Right ventricle myocardium superior (tissue), 1 donor: ENCODE results near the gene AGFG1. TPM values are rescaled to one million over a fixed set of nuclear protein-coding genes. Genes with fewer than 3 reads are reported as not detected.
"Not testable (repeated sequence)": the region's sequence is repeated elsewhere in the genome, so short reads cannot be mapped to it uniquely, and the experiment has no call there.

Experiments
- ATAC-seq: fragments of 200-7000 bp; cut with Tn5 transposase; one replicate; pipeline ENCODE4 v1.9.1; 2020; ENCODE audit warnings: mild to moderate bottlenecking; ENCODE audit not compliant: poor library complexity
- DNase-seq: peaks from one replicate; pipeline ENCODE4 v3.0.0-alpha.2; 2020
- intact Hi-C: fragments of 100-400 bp; cut with DNase I; formaldehyde crosslinking; loops from one replicate; pipeline ENCODE4 v1.11.2; 2022
- total RNA-seq: library from RNA; stranded (reverse); fragmentation: NEBNext Ultra II Directional; extraction: Animal tissue kit (Norgen Biotek cat#: 25700); gene quantifications from one replicate; pipeline ENCODE4 v1.2.1, GENCODE V29; 2021
- donor health status: DM: no; HTN: yes; CAD: no; lungs with severe emphysema.

Gene AGFG1
- total RNA-seq, 1 donor from 2014 or later = 55.7 TPM

GRCh38 chr2:227518278-227518865, 46.4 kb downstream of the AGFG1 start:
- intact Hi-C loops, DNase-seq: not testable (repeated sequence)
- ATAC-seq = peak; percentile 21

DNA sequence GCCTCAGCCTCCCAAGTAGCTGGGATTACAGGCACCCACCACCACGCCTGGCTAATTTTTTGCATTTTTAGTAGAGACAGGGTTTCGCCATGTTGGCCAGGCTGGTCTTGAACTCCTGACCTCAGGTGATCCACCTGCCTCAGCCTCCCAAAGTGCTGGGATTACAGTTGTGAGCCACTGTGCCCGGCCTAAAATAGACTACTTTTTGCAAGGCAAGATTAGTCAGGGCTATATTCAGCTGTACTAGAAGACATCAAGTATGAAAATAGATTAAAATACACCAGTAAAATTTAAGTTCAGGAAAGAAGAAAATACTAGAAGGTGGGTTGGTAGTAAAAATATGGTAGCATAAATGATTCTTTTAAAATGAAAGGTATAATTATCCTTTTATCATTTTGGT, 49.2 kb downstream of the AGFG1 start:
- intact Hi-C loops, ATAC-seq, DNase-seq: not testable (repeated sequence)

DNA sequence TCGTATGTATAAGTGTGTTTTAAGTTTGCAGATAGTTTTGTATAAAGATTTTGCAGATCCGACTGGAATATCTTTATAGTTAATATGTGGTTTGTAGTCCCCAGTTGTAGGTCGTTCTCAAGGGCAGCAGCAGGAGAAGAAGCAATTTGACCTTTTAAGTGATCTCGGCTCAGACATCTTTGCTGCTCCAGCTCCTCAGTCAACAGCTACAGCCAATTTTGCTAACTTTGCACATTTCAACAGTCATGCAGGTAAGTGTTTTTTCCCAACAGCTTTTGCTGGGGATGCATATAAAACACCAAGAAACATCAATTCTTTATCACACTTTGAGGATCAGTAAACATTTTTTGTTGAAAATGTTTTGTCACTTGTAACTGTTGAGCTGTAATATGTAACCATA, 52.7 kb downstream of the AGFG1 start:
- DNase-seq = no peak
- intact Hi-C loops = no loop called here
- ATAC-seq = no peak

DNA sequence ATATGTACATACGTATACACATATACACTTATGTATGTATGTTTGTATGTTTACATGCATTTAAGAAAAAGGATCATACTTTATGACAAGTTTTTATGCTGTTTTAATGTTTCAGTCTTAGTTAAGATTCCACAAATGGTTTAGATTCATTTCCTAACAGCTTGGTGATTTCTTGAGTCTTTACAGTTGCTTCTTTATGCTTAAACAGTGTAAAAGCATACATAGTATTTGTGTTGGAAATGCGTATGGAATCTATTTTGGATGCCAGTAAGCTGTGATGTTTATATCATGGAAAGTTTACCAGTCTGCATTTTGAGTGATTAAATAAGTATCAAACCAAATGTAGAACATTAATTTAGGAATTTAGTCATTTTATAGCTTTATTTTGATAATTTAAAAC, 55.4 kb downstream of the AGFG1 start:
- ATAC-seq (no peak), DNase-seq (no peak)
- intact Hi-C loops = no loop called here

DNA sequence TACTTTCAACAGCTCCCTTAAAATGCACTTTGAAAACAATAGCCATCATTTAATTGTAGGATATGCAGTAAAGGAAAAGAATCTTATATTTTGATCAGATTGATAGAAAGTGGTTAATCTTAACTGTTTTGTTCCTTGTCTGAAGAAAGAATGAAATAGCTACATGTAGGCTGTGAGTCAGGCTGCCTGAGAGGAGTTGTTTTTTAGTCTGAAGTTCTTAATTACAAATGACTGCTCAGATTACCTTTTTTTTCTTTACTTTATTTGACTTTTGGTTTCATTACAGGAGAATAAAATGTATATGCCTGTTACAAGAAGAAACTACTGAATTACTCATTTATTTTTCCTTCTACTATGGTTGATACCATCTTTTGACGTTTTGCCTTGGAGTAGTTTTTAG, 56.8 kb downstream of the AGFG1 start:
- no peak for ATAC-seq
- intact Hi-C loops = no loop called here
- DNase-seq = no peak

DNA sequence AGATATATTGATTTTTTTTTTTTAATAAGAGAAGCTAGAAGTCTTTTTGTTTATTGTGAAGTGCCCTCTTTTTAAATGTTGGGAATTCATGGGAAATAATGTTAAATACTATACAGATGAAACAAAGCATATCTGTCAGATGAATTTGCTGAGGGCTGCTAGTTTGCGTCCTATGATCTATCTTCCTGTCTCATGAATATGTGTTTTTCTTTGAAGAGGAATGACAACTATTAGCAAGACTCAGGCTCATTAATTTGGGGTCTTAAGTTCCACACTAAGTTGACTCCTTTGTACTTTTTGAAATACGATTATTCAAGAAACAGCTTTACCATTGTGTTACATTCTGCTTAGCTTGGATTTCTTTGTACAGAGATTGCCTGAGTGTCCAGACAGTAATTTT, 57.9 kb downstream of the AGFG1 start:
- no peak for ATAC-seq

GRCh38 chr2:227534714-227535113, 62.8 kb downstream of the AGFG1 start:
- ATAC-seq = no peak
- intact Hi-C loops = no loop called here

More for the DNA sequence above, 57.9 kb downstream of the AGFG1 start:
- no peak for DNase-seq
- intact Hi-C loops = no loop called here

DNA sequence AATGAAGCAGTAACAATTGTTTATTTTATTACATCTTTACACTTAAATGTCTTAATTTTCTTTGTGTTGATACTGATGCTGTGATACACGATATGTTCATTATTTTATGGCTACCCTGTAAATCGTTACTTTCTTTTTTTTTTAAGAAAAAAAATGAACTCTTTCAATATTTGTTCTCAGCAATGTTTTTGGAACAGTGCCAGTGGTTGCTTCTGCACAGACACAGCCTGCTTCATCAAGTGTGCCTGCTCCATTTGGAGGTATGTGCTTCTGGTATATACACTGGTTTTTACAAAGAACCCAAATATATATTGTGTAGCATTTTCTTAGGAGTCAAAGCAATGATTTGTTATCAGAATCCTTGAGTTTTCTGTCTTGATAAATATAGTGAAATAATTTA, 64.5 kb downstream of the AGFG1 start:
- DNase-seq (no peak), ATAC-seq (no peak)
- intact Hi-C loops = no loop called here

More at GRCh38 chr2:227534714-227535113, 62.8 kb downstream of the AGFG1 start:
- no peak for DNase-seq

DNA sequence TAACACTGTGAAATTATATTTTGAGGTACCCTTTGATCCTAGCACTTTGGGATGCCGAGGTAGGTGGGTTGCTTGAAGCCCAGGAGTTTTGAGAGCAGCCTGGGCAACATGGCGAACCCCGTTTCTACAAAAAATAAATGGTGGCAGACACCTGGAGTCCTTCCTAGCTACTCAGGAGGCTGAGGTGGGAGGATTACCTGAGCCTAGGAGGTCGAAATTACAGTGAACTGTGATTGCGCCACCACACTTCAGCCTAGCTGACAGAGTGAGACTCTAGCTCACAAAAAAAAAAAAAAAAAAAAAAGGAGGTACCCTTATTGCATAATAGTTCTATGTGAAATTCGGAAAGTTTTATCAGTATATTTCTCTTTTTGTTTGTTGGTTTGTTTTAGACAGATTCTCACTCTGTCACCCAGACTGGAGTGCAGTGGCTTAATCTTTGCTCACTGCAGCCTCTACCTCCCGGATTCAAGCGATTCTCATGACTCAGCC, 67.6 kb downstream of the AGFG1 start:
- ATAC-seq = no peak
- intact Hi-C loops = no loop called here
- DNase-seq = no peak

DNA sequence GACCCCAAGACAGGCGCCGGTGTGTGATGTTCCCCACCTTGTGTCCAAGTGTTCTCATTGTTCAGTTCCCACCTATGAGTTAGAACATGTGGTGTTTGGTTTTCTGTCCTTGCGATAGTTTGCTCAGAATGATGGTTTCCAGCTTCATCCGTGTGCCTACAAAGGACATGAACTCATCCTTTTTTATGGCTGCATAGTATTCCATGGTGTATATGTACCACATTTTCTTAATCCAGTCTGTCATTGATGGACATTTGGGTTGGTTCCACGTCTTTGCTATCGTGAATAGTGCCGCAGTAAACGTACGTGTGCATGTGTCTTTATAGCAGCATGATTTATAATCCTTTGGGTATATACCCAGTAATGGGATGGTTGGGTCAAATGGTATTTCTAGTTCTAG, 68.4 kb downstream of the AGFG1 start:
- ATAC-seq, DNase-seq, intact Hi-C loops: not testable (repeated sequence)

GRCh38 chr2:227545990-227546389, 74.0 kb downstream of the AGFG1 start:
- DNase-seq = no peak
- intact Hi-C loops = no loop called here
- ATAC-seq = no peak

- ATAC-seq = no peak
- intact Hi-C loops = no loop called here
- DNase-seq = no peak
Observed at GRCh38 chr2:227551836-227552235, 79.9 kb downstream of the AGFG1 start.

DNA sequence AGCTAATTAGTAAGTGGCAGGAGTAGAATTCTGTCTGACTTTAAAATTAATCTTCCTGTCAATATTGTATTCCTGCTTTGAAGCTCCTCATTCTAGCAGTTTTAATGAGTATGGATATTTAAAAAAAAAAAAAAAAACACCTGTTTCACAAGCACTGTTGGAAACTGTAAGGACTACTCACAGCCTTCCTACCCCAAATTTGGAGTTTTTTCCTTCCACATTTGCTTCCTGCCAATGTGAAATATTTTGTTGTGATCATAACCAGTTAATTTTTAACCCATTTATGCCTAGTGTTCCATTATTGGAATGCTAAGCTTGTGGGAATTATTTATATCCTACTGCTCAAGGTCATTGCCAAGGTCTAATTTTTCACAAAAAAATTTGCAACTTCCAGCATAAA, 90.6 kb downstream of the AGFG1 start:
- no peak for ATAC-seq
- DNase-seq = no peak
- intact Hi-C loops = no loop called here

DNA sequence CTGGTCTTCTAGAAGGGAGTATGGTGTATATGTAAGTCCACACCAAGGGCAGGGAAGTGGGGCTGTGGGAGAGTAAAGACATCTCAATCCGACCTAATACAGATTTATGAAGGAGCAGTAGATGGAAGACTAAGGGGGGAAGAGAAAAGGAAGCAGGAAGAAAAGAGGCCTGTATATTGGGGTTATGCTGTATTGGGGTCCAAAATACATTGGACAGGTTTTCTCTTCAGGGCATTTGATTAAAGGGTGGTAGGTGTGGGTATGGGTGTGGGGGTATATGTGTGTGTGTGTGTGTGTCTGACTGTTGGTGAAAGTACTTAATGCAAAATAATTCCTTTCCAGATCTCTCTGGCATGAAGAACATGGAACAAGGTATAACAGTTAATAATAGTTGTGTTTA, 93.1 kb downstream of the AGFG1 start:
- DNase-seq (no peak), ATAC-seq (no peak)
- intact Hi-C loops = no loop called here

GRCh38 chr2:227566012-227566411, 94.1 kb downstream of the AGFG1 start:
- no peak for DNase-seq
- ATAC-seq = no peak
- intact Hi-C loops = no loop called here

DNA sequence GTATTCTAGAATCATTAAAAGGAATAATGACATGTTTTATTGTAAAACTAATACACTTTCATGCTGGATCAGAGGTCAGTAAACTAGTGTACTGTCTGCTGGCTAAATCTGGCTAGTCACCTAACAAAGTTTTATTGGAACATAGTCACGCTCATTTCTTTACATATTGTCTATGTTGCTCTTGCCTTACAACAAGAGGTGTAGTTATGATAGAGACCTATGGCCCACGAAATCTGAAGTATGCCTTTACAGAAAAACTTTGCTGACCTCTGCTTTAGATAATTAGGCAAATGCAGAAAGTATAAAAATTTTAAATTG, 96.9 kb downstream of the AGFG1 start:
- DNase-seq (no peak), ATAC-seq (no peak)
- intact Hi-C loops = no loop called here

GRCh38 chr2:227570615-227571014, 98.7 kb downstream of the AGFG1 start:
- ATAC-seq = no peak
- DNase-seq = no peak
- intact Hi-C loops = no loop called here

GRCh38 chr2:227576110-227576509, 104.2 kb downstream of the AGFG1 start:
- ATAC-seq (no peak), DNase-seq (no peak)
- intact Hi-C loops = no loop called here

GRCh38 chr2:227576812-227577211, 104.9 kb downstream of the AGFG1 start:
- intact Hi-C loops = no loop called here
- no peak for DNase-seq
- no peak for ATAC-seq

DNA sequence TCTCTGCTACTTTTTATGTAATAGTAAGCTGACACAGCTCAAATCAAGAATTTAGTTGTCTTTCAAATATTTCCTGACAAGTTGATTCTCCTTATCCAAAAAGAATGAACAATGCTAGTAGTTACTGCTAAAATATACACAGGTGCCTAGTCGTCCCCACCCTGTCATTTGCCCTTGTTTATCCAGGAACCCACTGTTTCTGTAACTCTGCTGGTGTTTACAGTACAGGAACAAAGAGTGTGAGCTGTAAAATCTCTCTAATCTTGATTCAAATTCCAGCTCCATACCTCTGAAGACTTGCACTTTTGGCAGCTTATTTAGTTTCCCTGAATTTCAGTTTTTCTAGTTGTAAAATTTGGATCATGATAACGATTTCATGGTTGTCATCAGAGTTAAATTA, 105.6 kb downstream of the AGFG1 start:
- no peak for ATAC-seq
- intact Hi-C loops = no loop called here
- DNase-seq = no peak

GRCh38 chr2:227578642-227579041, 106.7 kb downstream of the AGFG1 start:
- ATAC-seq (no peak), DNase-seq (no peak)
- intact Hi-C loops = no loop called here
